HepG2 (cell line): ENCODE results near the gene TTLL1. TPM values are rescaled to one million over a fixed set of nuclear protein-coding genes. Genes with fewer than 3 reads are reported as not detected.
A peak's percentile ranks its signal among the peaks of the same experiment; 100 is the strongest.

ENCODE experiments used
- BCLAF1 ChIP-seq: fragments of 450-650 bp; IDR thresholded peaks from 2 replicates; pipeline ENCODE4 v1.6.1; 2017; ENCODE audit warnings: mild to moderate bottlenecking
- CENPX ChIP-seq: sonication (generic); formaldehyde crosslinking; IDR thresholded peaks from 2 replicates; pipeline ENCODE4 v1.9.0; 2021; ENCODE audit warnings: mild to moderate bottlenecking, missing genetic modification reagents, moderate library complexity
- GFI1 ChIP-seq: sonication (generic); formaldehyde crosslinking; IDR thresholded peaks from 2 replicates; pipeline ENCODE4 v1.5.0; 2020; ENCODE audit warnings: missing genetic modification reagents, mild to moderate bottlenecking, borderline replicate concordance
- KDM5B ChIP-seq: sonication (generic); formaldehyde crosslinking; IDR thresholded peaks from 2 replicates; pipeline ENCODE4 v1.4.0; 2020; ENCODE audit warnings: missing genetic modification reagents, mild to moderate bottlenecking, borderline replicate concordance
- MYNN ChIP-seq: sonication (generic); formaldehyde crosslinking; IDR thresholded peaks from 2 replicates; pipeline ENCODE4 v1.4.0; 2020; ENCODE audit warnings: mild to moderate bottlenecking, low read depth, missing genetic modification reagents
- PHF8 ChIP-seq: sonication (generic); formaldehyde crosslinking; IDR thresholded peaks from 2 replicates; pipeline ENCODE4 v1.5.0; 2020; ENCODE audit warnings: missing genetic modification reagents
- TSC22D2 ChIP-seq: sonication (generic); formaldehyde crosslinking; IDR thresholded peaks from 2 replicates; pipeline ENCODE4 v1.5.1; 2020; ENCODE audit warnings: missing genetic modification reagents, mild to moderate bottlenecking, borderline replicate concordance
- ZHX2 ChIP-seq, 2 experiments: sonication (generic) in 1 of 2; formaldehyde crosslinking in 1 of 2; IDR thresholded peaks; 2 replicates each; pipeline versions ENCODE4 v1.6.1 to v1.9.0; 2014 to 2022; ENCODE audit warnings: antibody characterized with exemption in 1 of 2, borderline replicate concordance in 1 of 2, inconsistent platforms in 1 of 2, low read depth in 1 of 2, missing genetic modification reagents in 1 of 2
- ZNF121 ChIP-seq: sonication (generic); formaldehyde crosslinking; IDR thresholded peaks from 2 replicates; pipeline ENCODE4 v1.5.0; 2020; ENCODE audit warnings: mild to moderate bottlenecking, missing genetic modification reagents
- ZNF124 ChIP-seq: sonication (generic); formaldehyde crosslinking; IDR thresholded peaks from 2 replicates; pipeline ENCODE4 v1.4.0; 2020; ENCODE audit warnings: missing genetic modification reagents
- ZNF564 ChIP-seq: sonication (generic); formaldehyde crosslinking; IDR thresholded peaks from 2 replicates; pipeline ENCODE4 v1.8.1; 2023; ENCODE audit warnings: mild to moderate bottlenecking, missing genetic modification reagents
- ZNF616 ChIP-seq: sonication (generic); formaldehyde crosslinking; IDR thresholded peaks from 2 replicates; pipeline ENCODE4 v1.5.0; 2020; ENCODE audit warnings: low read depth, mild to moderate bottlenecking, missing genetic modification reagents
- ZNF709 ChIP-seq: sonication (generic); formaldehyde crosslinking; IDR thresholded peaks from 2 replicates; pipeline ENCODE4 v1.5.0; 2020; ENCODE audit warnings: mild to moderate bottlenecking, missing genetic modification reagents
- polyA plus RNA-seq, 8 experiments: library from polyadenylated mRNA; depleted of rRNA in 3 of 8; stranded (reverse) in 7 of 8; unstranded in 1 of 8; fragments of >200 nt; fragmentation: Illumina TruSeq in 4 of 8; extraction: Trizol in 4 of 8; gene quantifications; 2 replicates each; pipeline versions ENCODE4 v1.2.1 to v1.2.3, GENCODE V29; 2011 to 2016; ENCODE audit warnings: low read depth in 4 of 8, missing spikeins in 1 of 8, mixed read lengths in 1 of 8; ENCODE audit not compliant: insufficient read depth in 1 of 8
- total RNA-seq, 5 experiments: library from RNA; depleted of rRNA; stranded (reverse); fragments of >200 nt; fragmentation: Illumina TruSeq; extraction: Trizol; gene quantifications; 2 replicates each; pipeline ENCODE4 v1.2.3, GENCODE V29; 2016; ENCODE audit warnings: low read depth in 1 of 5
- TF ChIP-seq, protein P1 (sequence below): sonication (generic); formaldehyde crosslinking; IDR thresholded peaks from 2 replicates; pipeline ENCODE4 v1.4.0; 2020; ENCODE audit warnings: missing genetic modification reagents, borderline replicate concordance

The TTLL1 gene
- total and polyA plus RNA-seq, 2 of the 13 experiments (the other 11 are each of a cell fraction or from before 2014, with no cell fraction given), result 1.6 to 5.3 TPM

DNA sequence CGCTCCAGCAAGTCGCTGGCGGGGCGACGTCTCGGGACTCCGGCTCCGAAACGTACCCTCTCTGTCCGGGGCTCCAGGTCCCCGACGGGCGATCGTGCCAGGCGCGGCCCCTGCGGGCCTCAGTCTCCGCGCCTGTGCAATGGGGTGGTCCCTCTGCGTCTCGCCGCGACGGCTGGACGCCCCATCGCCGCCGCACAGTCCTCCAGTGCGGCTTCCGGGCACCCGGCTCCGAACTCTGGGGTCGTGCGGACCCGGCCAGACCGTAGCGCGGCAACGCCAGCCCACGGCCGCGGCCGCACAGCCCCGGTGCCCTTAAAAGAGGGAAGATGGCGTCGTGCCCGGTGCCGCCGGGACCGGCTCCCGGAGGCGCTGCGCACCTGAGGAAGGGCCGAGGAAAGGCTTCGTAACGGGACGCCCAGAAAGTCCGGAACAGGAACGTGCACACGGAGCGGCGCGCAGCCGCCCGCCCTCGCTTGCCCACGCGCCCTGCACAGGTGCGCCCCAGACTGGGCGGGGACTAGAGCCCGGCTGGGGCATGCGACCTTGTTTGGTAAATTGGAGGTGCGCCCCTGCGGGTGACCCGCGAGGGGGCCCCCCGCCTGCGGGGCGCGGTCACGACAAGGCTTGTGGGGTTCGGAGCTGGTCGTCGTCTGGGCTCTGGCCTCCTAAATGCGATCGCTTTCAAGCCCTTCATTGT lies 21.9 kb upstream of the TTLL1 start (continued):
- TF ChIP-seq BCLAF1 (no peak), ZNF616 (CRISPR knock-in tag) (no peak), ZNF121 (CRISPR knock-in tag) (no peak), ZNF124 (CRISPR knock-in tag) (peak; percentile 75), ZHX2 (IDR thresholded peaks at IDR 0.05; ENCODE audit: low read depth) (no peak), ZHX2 (CRISPR knock-in tag; IDR thresholded peaks at IDR 0.05; ENCODE audit: borderline replicate concordance) (no peak), TSC22D2 (CRISPR knock-in tag) (no peak), MYNN (no peak), ZNF564 (CRISPR knock-in tag) (no peak), GFI1 (CRISPR knock-in tag) (no peak), PHF8 (CRISPR knock-in tag) (peak; percentile 23; the same call in 1 of the 2 replicates), ZNF709 (CRISPR knock-in tag) (no peak), CENPX (CRISPR knock-in tag) (no peak), KDM5B (CRISPR knock-in tag) (0 out of 2 replicates have a peak, but pooled peaks have one; percentile 37)
- TF ChIP-seq, protein P1, sequence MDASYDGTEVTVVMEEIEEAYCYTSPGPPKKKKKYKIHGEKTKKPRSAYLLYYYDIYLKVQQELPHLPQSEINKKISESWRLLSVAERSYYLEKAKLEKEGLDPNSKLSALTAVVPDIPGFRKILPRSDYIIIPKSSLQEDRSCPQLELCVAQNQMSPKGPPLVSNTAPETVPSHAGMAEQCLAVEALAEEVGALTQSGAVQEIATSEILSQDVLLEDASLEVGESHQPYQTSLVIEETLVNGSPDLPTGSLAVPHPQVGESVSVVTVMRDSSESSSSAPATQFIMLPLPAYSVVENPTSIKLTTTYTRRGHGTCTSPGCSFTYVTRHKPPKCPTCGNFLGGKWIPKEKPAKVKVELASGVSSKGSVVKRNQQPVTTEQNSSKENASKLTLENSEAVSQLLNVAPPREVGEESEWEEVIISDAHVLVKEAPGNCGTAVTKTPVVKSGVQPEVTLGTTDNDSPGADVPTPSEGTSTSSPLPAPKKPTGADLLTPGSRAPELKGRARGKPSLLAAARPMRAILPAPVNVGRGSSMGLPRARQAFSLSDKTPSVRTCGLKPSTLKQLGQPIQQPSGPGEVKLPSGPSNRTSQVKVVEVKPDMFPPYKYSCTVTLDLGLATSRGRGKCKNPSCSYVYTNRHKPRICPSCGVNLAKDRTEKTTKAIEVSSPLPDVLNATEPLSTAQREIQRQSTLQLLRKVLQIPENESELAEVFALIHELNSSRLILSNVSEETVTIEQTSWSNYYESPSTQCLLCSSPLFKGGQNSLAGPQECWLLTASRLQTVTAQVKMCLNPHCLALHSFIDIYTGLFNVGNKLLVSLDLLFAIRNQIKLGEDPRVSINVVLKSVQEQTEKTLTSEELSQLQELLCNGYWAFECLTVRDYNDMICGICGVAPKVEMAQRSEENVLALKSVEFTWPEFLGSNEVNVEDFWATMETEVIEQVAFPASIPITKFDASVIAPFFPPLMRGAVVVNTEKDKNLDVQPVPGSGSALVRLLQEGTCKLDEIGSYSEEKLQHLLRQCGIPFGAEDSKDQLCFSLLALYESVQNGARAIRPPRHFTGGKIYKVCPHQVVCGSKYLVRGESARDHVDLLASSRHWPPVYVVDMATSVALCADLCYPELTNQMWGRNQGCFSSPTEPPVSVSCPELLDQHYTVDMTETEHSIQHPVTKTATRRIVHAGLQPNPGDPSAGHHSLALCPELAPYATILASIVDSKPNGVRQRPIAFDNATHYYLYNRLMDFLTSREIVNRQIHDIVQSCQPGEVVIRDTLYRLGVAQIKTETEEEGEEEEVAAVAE (CRISPR knock-in tag), result no peak
